Activated CD8-positive, alpha-beta T cell treated with anti-CD3 and anti-CD28 coated beads for 36 hours (primary cell): ENCODE results near the gene FAM204A. TPM values are rescaled to one million over a fixed set of nuclear protein-coding genes. Genes with fewer than 3 reads are reported as not detected.

ENCODE experiments used
- ATAC-seq: fragments of 200-7000 bp; cut with Tn5 transposase; one replicate; pipeline ENCODE4 v1.10.0; 2021; ENCODE audit warnings: mild to moderate bottlenecking, moderate library complexity
- CTCF ChIA-PET: fragments of 350-600 bp; sonication (Branson Sonifier 250); formaldehyde crosslinking; loops from one replicate; lab custom pipeline; 2021; ENCODE audit warnings: antibody characterized with exemption; lab: Charles Lee
- POLR2A ChIA-PET: fragments of 350-600 bp; sonication (Branson Sonifier 250); formaldehyde crosslinking; loops from one replicate; lab custom pipeline; 2021; ENCODE audit warnings: antibody characterized with exemption; lab: Charles Lee
- DNase-seq: peaks from one replicate; pipeline ENCODE4 v3.0.0-alpha.2; 2020
- H3K27ac Mint-ChIP-seq: one replicate; pipeline ENCODE4 v1.8.0; 2021; ENCODE audit warnings: mild to moderate bottlenecking, mixed read lengths
- H3K27me3 Mint-ChIP-seq: one replicate; pipeline ENCODE4 v1.8.0; 2021; ENCODE audit warnings: mixed read lengths
- H3K36me3 Mint-ChIP-seq: one replicate; pipeline ENCODE4 v1.8.0; 2021; ENCODE audit warnings: low read depth, mixed read lengths
- H3K4me1 Mint-ChIP-seq: one replicate; pipeline ENCODE4 v1.8.0; 2021; ENCODE audit warnings: low read depth, mixed read lengths
- H3K4me3 Mint-ChIP-seq: one replicate; pipeline ENCODE4 v1.8.0; 2021; ENCODE audit warnings: mild to moderate bottlenecking, moderate library complexity, mixed read lengths
- H3K9me3 Mint-ChIP-seq: one replicate; pipeline ENCODE4 v1.8.0; 2021; ENCODE audit warnings: mixed read lengths
- intact Hi-C: fragments of 100-400 bp; cut with micrococcal nuclease; formaldehyde crosslinking; loops from one replicate; pipeline ENCODE4 v1.10.0; 2022
- total RNA-seq, 2 experiments: library from RNA; stranded (reverse); gene quantifications; one replicate each; pipeline ENCODE4 v1.2.3, GENCODE V29; 2021
- TF ChIP-seq, protein P1 (sequence below): fragments of 200-600 bp; IDR thresholded peaks from one replicate; pipeline ENCODE4 v1.8.0; 2022; ENCODE audit warnings: antibody characterized with exemption, mild to moderate bottlenecking

FAM204A gene
- total RNA-seq, 2 experiments from 2014 or later = 56.0 to 64.1 TPM

DNA sequence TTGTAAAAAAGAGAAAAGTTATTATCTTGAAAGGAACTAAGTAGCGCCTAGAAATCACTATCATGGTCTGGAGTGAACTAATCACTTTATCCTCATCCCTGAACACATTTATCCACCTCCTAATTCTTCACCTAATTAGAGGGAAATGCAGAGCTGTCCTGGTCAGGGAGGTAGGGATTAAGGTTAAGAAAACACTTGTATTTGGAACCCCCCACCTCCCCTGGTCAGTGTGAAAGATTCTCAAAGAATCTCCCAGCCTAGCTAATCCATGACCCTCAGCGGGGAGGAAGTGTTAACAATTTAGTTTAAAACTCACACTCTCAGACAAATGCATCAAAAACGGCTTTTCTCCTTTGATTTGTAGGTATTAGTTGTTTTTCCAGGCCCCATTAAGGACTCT is 83.8 kb downstream of the FAM204A start:
- no peak overlapping the region for H3K4me3 Mint-ChIP-seq
- no peaks in the 10 kb centered on the region for H3K36me3 Mint-ChIP-seq
- DNase-seq (no peak), ATAC-seq (no peak)
- intact Hi-C loops = no loop called here
- TF ChIP-seq, protein P1, sequence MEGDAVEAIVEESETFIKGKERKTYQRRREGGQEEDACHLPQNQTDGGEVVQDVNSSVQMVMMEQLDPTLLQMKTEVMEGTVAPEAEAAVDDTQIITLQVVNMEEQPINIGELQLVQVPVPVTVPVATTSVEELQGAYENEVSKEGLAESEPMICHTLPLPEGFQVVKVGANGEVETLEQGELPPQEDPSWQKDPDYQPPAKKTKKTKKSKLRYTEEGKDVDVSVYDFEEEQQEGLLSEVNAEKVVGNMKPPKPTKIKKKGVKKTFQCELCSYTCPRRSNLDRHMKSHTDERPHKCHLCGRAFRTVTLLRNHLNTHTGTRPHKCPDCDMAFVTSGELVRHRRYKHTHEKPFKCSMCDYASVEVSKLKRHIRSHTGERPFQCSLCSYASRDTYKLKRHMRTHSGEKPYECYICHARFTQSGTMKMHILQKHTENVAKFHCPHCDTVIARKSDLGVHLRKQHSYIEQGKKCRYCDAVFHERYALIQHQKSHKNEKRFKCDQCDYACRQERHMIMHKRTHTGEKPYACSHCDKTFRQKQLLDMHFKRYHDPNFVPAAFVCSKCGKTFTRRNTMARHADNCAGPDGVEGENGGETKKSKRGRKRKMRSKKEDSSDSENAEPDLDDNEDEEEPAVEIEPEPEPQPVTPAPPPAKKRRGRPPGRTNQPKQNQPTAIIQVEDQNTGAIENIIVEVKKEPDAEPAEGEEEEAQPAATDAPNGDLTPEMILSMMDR = no peak
- no peaks in the 10 kb centered on the region for H3K4me1 Mint-ChIP-seq
- CTCF ChIA-PET = interaction anchor here (0.8 to 2.0 kb wide), 2 partner anchors 8 to 15 kb away, joined by 4 to 7 read pairs; no protein-coding TSS in a partner anchor
- POLR2A ChIA-PET = interaction anchor here (0.9 kb wide), 1 partner anchor 662 kb away, joined by 3 read pairs; no protein-coding TSS in a partner anchor
- H3K27me3 Mint-ChIP-seq = peaks cover 27% of the 10 kb centered on the region
- H3K27ac Mint-ChIP-seq = no peak overlapping the region
- no peaks in the 10 kb centered on the region for H3K9me3 Mint-ChIP-seq

DNA sequence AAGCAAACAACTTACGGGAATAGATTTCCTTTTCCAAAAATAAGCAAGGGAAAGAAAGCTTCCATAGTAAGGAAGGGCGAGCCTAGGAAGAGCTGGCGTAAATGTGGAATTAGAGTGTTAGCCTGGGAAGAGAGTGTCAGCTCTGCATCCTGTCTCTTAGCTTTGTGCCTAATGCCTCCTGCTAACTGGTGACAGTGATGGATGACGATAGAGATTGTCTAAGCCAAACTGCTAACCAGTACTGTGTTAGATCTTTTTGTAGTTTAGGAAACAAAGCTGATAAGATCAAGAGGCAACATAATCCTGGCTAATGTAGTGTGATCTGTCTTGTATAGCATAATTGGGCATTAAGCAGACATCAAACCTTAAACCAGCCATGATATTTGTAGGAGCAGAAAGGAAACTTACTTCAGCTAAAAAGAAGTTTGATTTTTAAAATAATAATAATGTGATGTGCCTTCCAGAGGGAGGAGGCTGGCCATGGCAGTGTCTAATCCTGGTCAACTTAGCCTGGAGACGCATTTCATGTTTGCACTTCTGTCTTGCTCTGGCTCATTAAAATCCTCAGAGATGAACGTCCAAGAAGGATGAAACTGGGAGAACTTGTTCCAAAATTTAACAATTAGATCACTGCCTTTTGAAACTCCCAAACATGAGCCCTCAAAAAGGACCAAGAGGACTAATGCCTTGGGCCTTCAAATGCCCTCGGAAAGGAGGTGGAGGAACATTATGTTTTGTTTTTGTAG is 85.1 kb downstream of the FAM204A start:
- H3K9me3 Mint-ChIP-seq = no peaks in the 10 kb centered on the region
- no peak overlapping the region for H3K4me3 Mint-ChIP-seq
- H3K27me3 Mint-ChIP-seq = peaks cover 26% of the 10 kb centered on the region
- ChIA-PET CTCF (interaction anchor here (0.8 to 1.3 kb wide), 3 partner anchors 16 to 762 kb away, joined by 3 to 5 read pairs (median 3); no protein-coding TSS in a partner anchor), POLR2A (interaction anchor here (0.6 kb wide), 1 partner anchor 175 kb away, joined by 4 read pairs; no protein-coding TSS in a partner anchor)
- intact Hi-C loops = no loop called here
- TF ChIP-seq, protein P1 = no peak
- no peak for DNase-seq
- H3K4me1 Mint-ChIP-seq = no peaks in the 10 kb centered on the region
- no peak for ATAC-seq
- no peaks in the 10 kb centered on the region for H3K36me3 Mint-ChIP-seq
- H3K27ac Mint-ChIP-seq = no peak overlapping the region

DNA sequence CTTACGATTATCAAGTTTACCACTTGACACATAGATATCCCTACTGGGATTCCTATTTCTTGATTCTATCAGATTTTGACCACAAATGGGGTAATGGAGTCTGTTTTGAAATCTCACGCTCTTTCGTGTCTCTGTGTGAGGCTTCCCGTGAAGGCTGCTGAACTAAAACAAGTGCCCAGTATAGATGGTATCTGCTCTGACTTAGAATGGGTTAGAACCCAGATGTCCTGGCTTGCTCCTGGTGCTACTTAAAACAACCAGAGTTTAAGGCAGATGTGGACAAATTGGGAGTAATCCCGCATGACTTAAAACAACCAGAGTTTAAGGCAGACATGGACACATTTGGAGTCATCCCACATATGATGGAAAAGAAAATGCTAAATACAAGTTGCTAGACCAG is 85.9 kb downstream of the FAM204A start:
- Mint-ChIP-seq H3K9me3 (no peaks in the 10 kb centered on the region), H3K4me1 (no peaks in the 10 kb centered on the region), H3K36me3 (no peaks in the 10 kb centered on the region), H3K4me3 (no peak overlapping the region), H3K27me3 (peaks cover 30% of the 10 kb centered on the region), H3K27ac (no peak overlapping the region)
- CTCF ChIA-PET = interaction anchor here (0.9 to 1.3 kb wide), 2 partner anchors 15 to 761 kb away, joined by 3 to 5 read pairs; no protein-coding TSS in a partner anchor
- ATAC-seq (no peak), DNase-seq (no peak)
- POLR2A ChIA-PET = no interaction called here
- TF ChIP-seq, protein P1 = no peak
- intact Hi-C loops = no loop called here

DNA sequence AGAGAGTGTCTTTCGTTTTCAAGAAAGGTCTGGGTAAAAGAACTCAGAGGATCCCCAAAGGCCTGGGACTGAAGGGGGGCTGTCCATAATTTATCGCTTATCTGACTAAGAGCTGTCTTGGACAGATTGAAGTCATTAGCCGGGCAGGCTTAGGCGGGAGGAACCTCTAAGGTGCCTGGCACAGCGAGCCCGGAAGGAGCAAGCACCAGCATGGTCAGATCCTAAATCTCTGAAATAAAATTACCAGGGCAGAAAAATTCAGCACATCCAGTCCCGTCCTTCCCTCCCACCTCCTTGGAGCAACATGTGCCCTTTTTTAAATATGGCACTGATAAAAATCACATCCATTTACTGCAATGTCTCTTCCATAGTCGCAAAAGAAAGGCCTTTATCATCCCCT is 86.8 kb downstream of the FAM204A start:
- no peak for DNase-seq
- ChIA-PET CTCF (no interaction called here), POLR2A (no interaction called here)
- no peaks in the 10 kb centered on the region for H3K4me1 Mint-ChIP-seq
- no peaks in the 10 kb centered on the region for H3K36me3 Mint-ChIP-seq
- intact Hi-C loops = no loop called here
- TF ChIP-seq, protein P1 = no peak
- ATAC-seq = no peak
- no peaks in the 10 kb centered on the region for H3K9me3 Mint-ChIP-seq
- peaks cover 34% of the 10 kb centered on the region for H3K27me3 Mint-ChIP-seq
- no peak overlapping the region for H3K27ac Mint-ChIP-seq
- H3K4me3 Mint-ChIP-seq = no peak overlapping the region

DNA sequence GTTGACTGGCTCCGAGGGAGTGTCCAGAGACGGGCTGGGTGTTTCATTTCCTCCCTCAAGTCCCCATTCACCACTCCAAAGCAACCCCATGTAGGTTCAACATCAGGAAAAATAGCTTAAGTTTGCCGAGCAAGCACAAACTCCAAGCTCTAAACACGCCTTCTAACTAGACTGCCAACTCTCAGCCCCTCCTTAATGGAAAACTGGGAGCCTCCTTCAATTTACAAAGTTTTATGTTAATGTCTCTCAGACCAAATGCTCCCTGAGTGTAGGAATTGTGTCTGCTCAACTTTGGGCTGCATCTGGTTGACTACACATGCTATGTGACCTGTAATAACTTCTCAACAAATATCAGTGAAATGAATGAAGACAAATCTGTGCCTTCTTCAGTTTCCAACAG is 87.5 kb downstream of the FAM204A start:
- POLR2A ChIA-PET = no interaction called here
- CTCF ChIA-PET = no interaction called here
- intact Hi-C loops = no loop called here
- TF ChIP-seq, protein P1 = no peak
- no peaks in the 10 kb centered on the region for H3K4me1 Mint-ChIP-seq
- H3K9me3 Mint-ChIP-seq = no peaks in the 10 kb centered on the region
- DNase-seq = no peak
- H3K27me3 Mint-ChIP-seq = peaks cover 34% of the 10 kb centered on the region
- H3K36me3 Mint-ChIP-seq = no peaks in the 10 kb centered on the region
- no peak overlapping the region for H3K4me3 Mint-ChIP-seq
- ATAC-seq = no peak
- H3K27ac Mint-ChIP-seq = no peak overlapping the region
